NCI-H146 (cell line): Measurements from ENCODE around the gene BTBD6.
"Not testable (repeated sequence)": the region's sequence is repeated elsewhere in the genome, so short reads cannot be mapped to it uniquely, and the experiment has no call there.

Source experiments
- DNase-seq: peaks from one replicate; lab custom pipeline; 2025; lab: John Stamatoyannopoulos, UW

Gene BTBD6

GRCh38 chr14:105294142-105294597 lies 45.8 kb downstream of the BTBD6 start:
- peak; percentile 21 for DNase-seq

- DNase-seq, result not testable (repeated sequence)
Measured at GRCh38 chr14:105297311-105297710, 49.0 kb downstream of the BTBD6 start.

- DNase-seq, result peak; percentile 73
Measured at GRCh38 chr14:105299654-105300541, 51.6 kb downstream of the BTBD6 start.
